HEK293T (cell line): ENCODE data around the gene ALPK1.

ENCODE experiments used
- CTBP1 ChIP-seq: fragments of 450-650 bp; IDR thresholded peaks from 2 replicates; pipeline ENCODE4 v1.6.1; 2016; ENCODE audit warnings: borderline replicate concordance
- HDGF ChIP-seq: fragments of 450-650 bp; IDR thresholded peaks from 2 replicates; pipeline ENCODE4 v1.6.1; 2017; ENCODE audit warnings: antibody characterized with exemption, borderline replicate concordance
- NFRKB ChIP-seq: fragments of 450-650 bp; IDR thresholded peaks from 2 replicates; pipeline ENCODE4 v1.6.1; 2016; ENCODE audit warnings: mild to moderate bottlenecking, moderate library complexity
- TARDBP ChIP-seq: fragments of 450-650 bp; IDR thresholded peaks from 2 replicates; pipeline ENCODE4 v1.6.1; 2016

DNA sequence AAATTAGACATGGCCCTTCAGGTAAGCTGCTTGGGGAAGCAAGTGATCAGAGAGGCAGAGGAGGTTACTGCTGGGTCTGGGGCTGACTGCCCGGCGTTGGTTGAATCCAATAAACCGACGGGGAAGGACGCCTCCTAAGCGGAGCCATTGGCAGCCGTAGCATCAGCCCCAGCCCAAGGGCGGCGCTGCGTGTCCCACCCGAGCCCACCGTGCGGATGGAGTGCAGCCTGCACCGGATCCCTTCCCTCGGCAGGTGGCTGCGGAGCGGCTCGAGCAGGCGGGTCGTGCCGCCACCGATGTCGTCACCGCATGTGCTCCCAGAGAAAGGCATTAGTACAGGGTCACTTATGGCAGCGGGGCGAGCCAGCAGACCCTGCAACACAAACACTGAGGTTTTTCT lies 82.1 kb downstream of the ALPK1 start:
- no peak for TF ChIP-seq NFRKB
- no peak for TF ChIP-seq CTBP1
- no peak for TF ChIP-seq TARDBP
- no peak for TF ChIP-seq HDGF
